ENCODE data around the gene MTHFD2L. TPM values are rescaled to one million over a fixed set of nuclear protein-coding genes. Genes with fewer than 3 reads are reported as not detected.

Gene MTHFD2L
- total RNA-seq, 1 donor from 2014 or later: 12.4 TPM

DNA sequence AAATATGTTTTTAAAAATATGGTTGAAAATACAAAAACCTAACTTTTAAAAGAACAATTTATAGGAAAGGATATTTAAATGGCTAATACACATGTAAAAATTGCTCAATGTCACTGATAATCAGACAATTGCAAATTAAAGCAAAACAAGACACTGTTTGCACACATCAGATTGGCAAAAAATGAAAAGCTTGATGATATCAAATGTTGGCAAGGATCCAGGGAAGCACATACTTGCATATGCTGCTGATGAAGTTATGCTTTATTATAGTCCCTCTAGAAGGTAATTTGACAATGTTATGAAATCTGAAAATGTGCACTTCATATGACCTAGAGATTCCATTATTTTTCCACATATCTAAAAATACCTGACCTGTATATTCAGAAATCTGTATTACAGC lies 104.6 kb downstream of the MTHFD2L start:
- H3K27me3 ChIP-seq (ENCODE audit: insufficient read depth, low read length): no peaks in the 10 kb centered on the region
- peaks cover 22% of the 10 kb centered on the region for H3K4me1 Mint-ChIP-seq (ENCODE audit: low read depth, unreplicated experiment)
- no peaks in the 10 kb centered on the region for H3K79me2 ChIP-seq (ENCODE audit: insufficient read depth, low read length)
- no peaks in the 10 kb centered on the region for H3K9me3 Mint-ChIP-seq (ENCODE audit: unreplicated experiment)
- no peak overlapping the region for H3K4me3 ChIP-seq (ENCODE audit: insufficient read depth, low read depth, low read length)
- no peak for DNase-seq (ENCODE audit: low read depth)
- no peaks in the 10 kb centered on the region for H4K20me1 ChIP-seq (ENCODE audit: insufficient read depth, low read length)
- no peak overlapping the region for H3K4me2 ChIP-seq (ENCODE audit: low read length)
- no peak overlapping the region for H3K9ac ChIP-seq (ENCODE audit: low read length)
- no peaks in the 10 kb centered on the region for H3K27me3 Mint-ChIP-seq (ENCODE audit: low read depth, unreplicated experiment)
- H3K36me3 Mint-ChIP-seq (ENCODE audit: low read depth, unreplicated experiment): no peaks in the 10 kb centered on the region
- peak; percentile 9 for FAIRE-seq
- H2AFZ ChIP-seq (ENCODE audit: low read depth, low read length): no peak overlapping the region
- TF ChIP-seq EZH2 (IDR thresholded peaks at IDR 0.05; ENCODE audit: insufficient read depth, low read length) (no peak), CTCF (IDR thresholded peaks at IDR 0.05; ENCODE audit: insufficient read depth, low read depth, low read length) (no peak)
- H3K27ac Mint-ChIP-seq (ENCODE audit: unreplicated experiment): no peak overlapping the region
- no peaks in the 10 kb centered on the region for H3K36me3 ChIP-seq (ENCODE audit: insufficient read depth, low read length)
- H3K4me3 Mint-ChIP-seq (ENCODE audit: unreplicated experiment): no peak overlapping the region
- peaks cover 1% of the 10 kb centered on the region for H3K4me1 ChIP-seq (ENCODE audit: insufficient read depth, low read length)
- H3K9me3 ChIP-seq (ENCODE audit: insufficient read depth, low read depth, low read length): no peaks in the 10 kb centered on the region
- no peak overlapping the region for H3K27ac ChIP-seq (ENCODE audit: low read depth, low read length)

- Mint-ChIP-seq H3K27ac (ENCODE audit: unreplicated experiment) (no peak overlapping the region), H3K36me3 (ENCODE audit: low read depth, unreplicated experiment) (no peaks in the 10 kb centered on the region), H3K27me3 (ENCODE audit: low read depth, unreplicated experiment) (no peaks in the 10 kb centered on the region), H3K9me3 (ENCODE audit: unreplicated experiment) (no peaks in the 10 kb centered on the region), H3K4me3 (ENCODE audit: unreplicated experiment) (no peak overlapping the region), H3K4me1 (ENCODE audit: low read depth, unreplicated experiment) (peaks cover 32% of the 10 kb centered on the region)
- H3K9ac ChIP-seq (ENCODE audit: low read length): no peak overlapping the region
- H3K9me3 ChIP-seq (ENCODE audit: insufficient read depth, low read depth, low read length): no peaks in the 10 kb centered on the region
- H3K4me3 ChIP-seq (ENCODE audit: insufficient read depth, low read depth, low read length): no peak overlapping the region
- FAIRE-seq: no peak
- H2AFZ ChIP-seq (ENCODE audit: low read depth, low read length): no peak overlapping the region
- TF ChIP-seq EZH2 (IDR thresholded peaks at IDR 0.05; ENCODE audit: insufficient read depth, low read length) (no peak), CTCF (IDR thresholded peaks at IDR 0.05; ENCODE audit: insufficient read depth, low read depth, low read length) (no peak)
- H3K79me2 ChIP-seq (ENCODE audit: insufficient read depth, low read length): no peaks in the 10 kb centered on the region
- no peaks in the 10 kb centered on the region for H4K20me1 ChIP-seq (ENCODE audit: insufficient read depth, low read length)
- H3K4me2 ChIP-seq (ENCODE audit: low read length): no peak overlapping the region
- H3K27ac ChIP-seq (ENCODE audit: low read depth, low read length): no peak overlapping the region
- no peaks in the 10 kb centered on the region for H3K27me3 ChIP-seq (ENCODE audit: insufficient read depth, low read length)
- no peak for DNase-seq (ENCODE audit: low read depth)
- H3K36me3 ChIP-seq (ENCODE audit: insufficient read depth, low read length): no peaks in the 10 kb centered on the region
- H3K4me1 ChIP-seq (ENCODE audit: insufficient read depth, low read length): peaks cover 11% of the 10 kb centered on the region
Observed at GRCh38 chr4:74263551-74263950, 105.6 kb downstream of the MTHFD2L start.

DNA sequence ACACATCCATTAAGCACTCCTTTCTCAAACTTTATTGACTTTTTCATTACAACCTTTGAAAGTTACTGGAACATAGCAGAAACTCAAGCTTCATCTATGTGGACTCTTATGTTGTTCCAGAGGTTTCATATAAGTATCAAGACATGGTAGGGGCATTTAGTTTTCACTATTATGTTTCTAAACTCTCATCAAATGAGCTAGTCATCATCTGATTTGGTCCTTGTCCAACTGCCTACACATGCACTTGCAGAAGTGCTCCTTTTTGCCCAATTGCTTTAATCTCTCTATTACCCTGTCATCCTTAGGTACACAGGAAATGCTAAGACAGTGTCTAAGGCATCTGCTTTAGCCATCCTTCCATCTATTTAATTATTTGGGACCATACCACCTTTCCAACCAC lies 108.2 kb downstream of the MTHFD2L start:
- DNase-seq (ENCODE audit: low read depth): no peak
- no peaks in the 10 kb centered on the region for H3K79me2 ChIP-seq (ENCODE audit: insufficient read depth, low read length)
- H4K20me1 ChIP-seq (ENCODE audit: insufficient read depth, low read length): no peaks in the 10 kb centered on the region
- Mint-ChIP-seq H3K4me3 (ENCODE audit: unreplicated experiment) (no peak overlapping the region), H3K27me3 (ENCODE audit: low read depth, unreplicated experiment) (no peaks in the 10 kb centered on the region), H3K27ac (ENCODE audit: unreplicated experiment) (no peak overlapping the region), H3K36me3 (ENCODE audit: low read depth, unreplicated experiment) (no peaks in the 10 kb centered on the region), H3K4me1 (ENCODE audit: low read depth, unreplicated experiment) (peaks cover 28% of the 10 kb centered on the region), H3K9me3 (ENCODE audit: unreplicated experiment) (no peaks in the 10 kb centered on the region)
- H3K9me3 ChIP-seq (ENCODE audit: insufficient read depth, low read depth, low read length): no peaks in the 10 kb centered on the region
- no peaks in the 10 kb centered on the region for H3K27me3 ChIP-seq (ENCODE audit: insufficient read depth, low read length)
- H3K36me3 ChIP-seq (ENCODE audit: insufficient read depth, low read length): no peaks in the 10 kb centered on the region
- no peak overlapping the region for H2AFZ ChIP-seq (ENCODE audit: low read depth, low read length)
- H3K4me2 ChIP-seq (ENCODE audit: low read length): no peak overlapping the region
- peaks cover 15% of the 10 kb centered on the region for H3K4me1 ChIP-seq (ENCODE audit: insufficient read depth, low read length)
- no peak for TF ChIP-seq EZH2 (IDR thresholded peaks at IDR 0.05; ENCODE audit: insufficient read depth, low read length)
- no peak for TF ChIP-seq CTCF (IDR thresholded peaks at IDR 0.05; ENCODE audit: insufficient read depth, low read depth, low read length)
- H3K27ac ChIP-seq (ENCODE audit: low read depth, low read length): no peak overlapping the region
- FAIRE-seq: no peak
- H3K9ac ChIP-seq (ENCODE audit: low read length): no peak overlapping the region
- no peak overlapping the region for H3K4me3 ChIP-seq (ENCODE audit: insufficient read depth, low read depth, low read length)
